CD1c-positive myeloid dendritic cell (primary cell): ENCODE data around the gene TET3.
"Not testable (repeated sequence)": the region's sequence is repeated elsewhere in the genome, so short reads cannot be mapped to it uniquely, and the experiment has no call there.

ENCODE experiments used
- DNase-seq: peaks from one replicate; pipeline ENCODE4 v3.0.0-alpha.2; 2016; ENCODE audit errors: extremely low spot score

TET3 gene

DNA sequence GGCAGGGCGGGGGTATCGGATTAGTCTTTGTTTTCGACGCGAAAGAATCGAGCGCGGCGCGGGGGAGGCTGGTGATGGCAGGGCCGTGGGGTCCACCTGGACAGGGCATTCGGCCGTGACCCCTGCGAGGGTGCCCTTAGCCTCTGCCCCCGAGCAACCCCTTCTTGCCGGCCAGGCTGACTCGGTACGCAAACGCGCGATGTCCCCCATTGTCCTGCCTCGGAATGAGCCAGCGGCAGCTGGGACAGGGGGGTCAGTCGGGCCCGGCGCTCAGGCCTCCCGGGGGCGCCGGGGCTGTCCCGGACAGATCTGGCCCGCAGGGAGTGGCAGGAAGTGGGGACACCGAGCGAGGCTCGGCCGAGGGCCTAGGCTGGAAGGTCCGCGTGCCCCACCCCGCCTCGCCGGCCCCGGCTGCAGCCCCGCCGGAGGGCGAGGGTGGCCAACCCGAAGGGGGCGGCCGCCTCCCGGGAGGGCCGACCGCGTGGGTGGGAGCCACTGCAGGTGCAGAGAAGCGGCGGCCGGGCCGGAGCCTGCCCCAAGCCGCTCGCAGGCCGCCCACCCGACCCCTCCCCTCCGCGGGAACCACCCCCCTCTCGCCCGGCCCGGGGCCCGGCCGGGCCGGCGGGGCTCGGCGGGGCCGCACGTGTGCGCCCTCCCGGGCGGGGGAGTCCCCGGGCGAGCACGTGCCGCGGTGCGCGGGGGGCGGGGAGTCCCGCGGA lies at the start of gene TET3:
TSS of gene TET3 (plus strand) at position 708 of the 719 bp plus-strand sequence. CDS start 1,494 bp downstream, outside the sequence.
- DNase-seq: peak; percentile 69

DNA sequence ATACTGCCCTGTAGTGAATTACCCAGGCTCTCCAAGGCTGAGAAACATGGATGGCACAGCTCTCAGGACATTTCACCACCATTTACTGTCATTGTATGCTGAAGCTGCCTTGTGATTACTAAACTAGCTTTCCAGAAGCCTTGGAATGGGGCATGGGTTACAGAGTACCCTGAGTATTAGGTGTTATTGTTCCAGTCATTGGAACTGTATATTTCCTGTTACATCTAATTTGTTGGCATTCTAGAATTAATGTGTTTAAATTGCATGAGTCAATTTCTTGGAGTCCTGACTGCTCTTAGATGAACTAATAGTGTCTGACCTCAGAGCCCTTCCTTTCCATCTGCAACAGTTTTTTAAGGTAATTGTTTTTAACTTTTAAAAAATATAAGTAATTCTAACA lies 49.1 kb upstream of the TET3 start:
- no peak for DNase-seq

- no peak for DNase-seq
These were observed 47.4 kb upstream of the TET3 start for GRCh38 chr2:73937103-73937885.

DNA sequence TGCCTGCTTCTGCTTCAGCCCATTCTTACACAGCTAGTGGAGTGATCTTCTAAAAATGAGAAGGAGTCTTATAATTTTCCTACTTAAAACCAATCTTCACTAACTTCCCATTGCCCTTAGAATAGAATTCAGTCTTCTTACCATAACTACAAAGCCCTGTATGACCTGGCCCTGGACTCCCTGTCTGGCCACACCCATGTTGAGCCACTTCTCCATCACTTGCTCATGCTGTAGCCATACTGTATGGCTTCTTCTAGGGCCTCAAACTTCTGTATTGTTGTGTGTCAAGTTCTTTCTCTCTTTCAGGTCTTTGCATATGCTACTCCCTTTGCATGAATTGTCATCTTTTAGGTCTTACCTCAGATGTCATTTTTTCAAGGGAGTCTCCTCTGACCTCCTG lies 46.8 kb upstream of the TET3 start:
- DNase-seq: peak; percentile 30

DNA sequence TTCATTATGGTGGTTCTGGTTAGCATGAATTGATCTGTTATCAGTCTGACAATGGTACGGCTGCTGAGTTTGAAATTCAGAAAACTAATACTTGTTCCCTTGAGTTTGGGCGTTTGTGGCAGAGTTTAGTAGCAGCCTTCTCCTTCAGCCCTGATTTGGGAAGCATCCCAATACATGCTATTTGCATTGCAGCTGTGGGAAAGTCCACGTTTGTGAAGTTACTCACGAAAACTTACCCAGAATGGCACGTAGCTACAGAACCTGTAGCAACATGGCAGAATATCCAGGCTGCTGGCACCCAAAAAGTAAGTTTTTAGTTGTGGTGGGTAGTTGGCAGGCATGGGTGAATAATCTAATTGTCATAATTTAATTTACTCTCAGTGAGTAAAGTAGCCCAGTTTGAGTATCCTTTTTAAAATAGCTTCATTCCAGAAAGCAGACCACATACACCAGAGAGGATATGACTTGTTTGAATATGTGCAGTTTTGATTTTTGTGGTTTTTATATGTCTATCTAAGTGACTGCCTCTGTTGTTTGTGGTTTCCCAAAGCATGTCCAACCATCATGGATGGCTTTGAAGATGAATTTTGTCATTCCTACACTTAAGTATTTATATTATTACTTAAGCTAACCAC lies 45.9 kb upstream of the TET3 start:
- no peak for DNase-seq

DNA sequence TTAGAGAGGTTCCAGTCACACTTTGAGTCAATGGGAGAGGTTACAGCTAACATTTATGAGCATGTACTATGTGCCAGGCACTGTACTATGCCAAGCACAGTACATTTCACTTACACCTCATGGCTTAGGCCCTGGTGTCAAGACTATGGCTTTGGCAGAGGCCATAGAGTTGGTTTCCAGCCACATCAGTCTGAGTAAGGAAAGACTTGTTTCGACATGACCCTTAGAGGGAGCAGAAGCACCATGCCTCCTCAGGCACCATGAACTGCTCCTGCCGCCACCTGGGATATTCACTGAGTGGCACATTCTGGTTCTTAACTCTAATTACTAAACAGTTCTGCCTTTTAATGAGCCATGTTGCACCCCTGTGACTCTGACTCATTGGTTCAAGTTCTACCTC lies 45.3 kb upstream of the TET3 start:
- DNase-seq: peak; percentile 31

GRCh38 chr2:73940066-73940465 lies 44.6 kb upstream of the TET3 start:
- DNase-seq: not testable (repeated sequence)

- no peak for DNase-seq
These were observed 42.0 kb upstream of the TET3 start for GRCh38 chr2:73942664-73943063.

DNA sequence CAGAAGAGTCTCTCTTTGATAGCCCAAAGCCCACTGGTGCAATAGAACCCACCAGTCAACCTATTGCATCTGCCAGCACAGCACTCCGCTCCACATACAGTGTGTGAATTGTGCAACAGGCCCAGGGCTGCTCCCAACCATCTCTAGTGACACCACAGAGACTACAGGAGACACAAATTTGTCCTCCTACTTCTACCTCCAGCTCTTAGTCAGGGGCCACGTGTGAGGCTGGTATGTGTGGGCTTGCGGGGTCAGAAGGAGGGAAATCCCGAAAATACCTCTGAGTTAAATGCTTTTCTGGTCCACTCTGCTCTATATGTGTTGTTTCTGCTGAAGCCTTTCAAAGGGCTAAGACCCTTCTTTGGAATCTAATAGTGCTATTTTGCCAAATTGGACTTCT lies 40.0 kb upstream of the TET3 start:
- DNase-seq: no peak

GRCh38 chr2:73946215-73946614 lies 38.5 kb upstream of the TET3 start:
- no peak for DNase-seq

GRCh38 chr2:73946666-73947065 lies 38.0 kb upstream of the TET3 start:
- DNase-seq: no peak

DNA sequence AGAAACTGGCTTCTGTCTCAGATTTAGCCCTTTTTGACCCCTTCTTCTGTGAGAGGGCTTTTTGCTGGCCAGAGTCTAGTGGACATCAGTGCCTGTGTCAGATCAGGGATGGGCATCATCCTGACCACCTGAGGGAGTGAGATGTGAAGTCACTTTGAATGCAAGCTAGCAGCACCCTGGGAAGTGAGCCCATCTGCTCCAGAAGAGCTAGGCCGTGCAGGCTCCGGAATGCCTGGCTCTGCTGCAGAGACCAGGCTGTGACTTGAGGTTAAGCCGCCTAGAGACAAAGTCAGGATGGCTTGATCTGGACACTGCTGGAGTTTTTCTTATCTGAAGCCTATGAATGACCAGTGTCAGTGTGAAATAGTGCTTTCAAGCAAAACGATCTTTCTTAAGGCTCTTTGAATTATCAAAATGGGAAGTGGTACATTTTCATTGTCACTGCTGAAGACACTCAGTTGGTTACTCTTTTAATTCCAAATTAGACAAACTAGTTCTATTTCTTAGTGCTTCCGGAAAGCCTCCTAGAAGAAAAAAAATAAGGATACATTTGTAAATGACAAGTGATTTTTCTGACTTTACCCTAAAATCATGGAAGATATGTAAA lies 37.2 kb upstream of the TET3 start:
- DNase-seq: peak; percentile 38

DNA sequence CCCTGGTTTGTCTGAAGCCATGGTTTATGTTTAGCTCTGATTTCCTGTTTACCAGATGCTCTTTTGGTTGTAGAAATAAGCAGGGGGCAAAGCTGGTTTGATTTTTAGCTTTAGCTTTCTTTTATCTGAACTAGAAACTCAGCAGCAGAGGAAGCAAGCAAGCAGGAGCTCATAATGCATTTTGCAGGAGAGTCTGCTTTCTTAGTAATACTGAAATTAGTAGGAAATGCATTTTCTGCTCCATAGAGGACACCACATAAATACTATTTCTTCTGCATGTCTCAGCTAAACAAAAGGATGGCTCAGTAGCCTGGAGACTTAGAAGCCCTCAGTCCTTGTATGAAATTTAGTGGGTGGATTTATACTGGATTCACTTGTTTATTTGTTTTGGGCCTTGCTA lies 34.9 kb upstream of the TET3 start:
- DNase-seq: no peak

DNA sequence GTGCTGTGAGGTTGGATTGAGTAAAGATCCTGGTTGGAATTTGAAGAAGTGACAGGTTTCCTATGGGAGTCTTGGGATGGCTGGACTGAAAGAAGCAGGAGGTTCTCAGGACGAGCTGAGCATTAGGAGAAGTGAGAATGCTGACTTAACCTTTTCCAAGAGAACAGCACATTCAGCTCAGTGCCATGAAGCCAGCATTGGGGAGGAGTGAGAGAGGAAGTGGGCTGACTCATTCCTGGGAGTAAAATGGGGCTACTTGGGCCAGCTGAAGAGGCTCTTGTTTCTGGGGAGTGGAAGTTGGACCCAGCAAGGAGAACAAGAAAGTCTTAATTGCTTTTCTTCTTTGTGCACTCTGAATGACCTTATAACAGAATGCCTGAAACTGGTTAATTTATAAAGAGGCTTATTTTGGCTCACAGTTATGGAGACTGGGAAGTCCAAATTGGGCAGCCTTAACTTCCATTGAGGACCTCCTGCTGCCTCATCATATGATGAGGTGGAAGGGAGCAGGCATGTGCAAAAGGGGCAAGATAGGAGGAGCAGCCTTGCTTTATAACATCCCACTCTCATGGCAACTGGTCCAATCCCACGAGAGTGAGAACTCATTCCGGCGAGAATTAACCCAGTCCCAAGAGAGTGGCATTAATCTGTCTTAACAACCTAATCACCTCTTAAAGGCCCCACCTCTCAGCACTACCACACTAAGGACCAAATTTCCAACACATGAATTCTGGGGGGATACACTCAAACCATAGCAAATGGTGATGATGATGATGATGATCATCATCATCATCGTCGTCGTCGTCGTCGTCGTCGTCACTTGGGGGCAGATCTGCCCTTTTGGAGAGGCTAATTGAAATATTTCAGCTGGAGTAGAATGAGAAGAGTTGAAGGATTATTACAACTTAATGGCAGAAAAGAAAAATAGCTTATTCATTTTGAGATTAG lies 31.9 kb upstream of the TET3 start:
- DNase-seq: peak; percentile 90

GRCh38 chr2:73956218-73956865 lies 28.4 kb upstream of the TET3 start:
- DNase-seq: no peak

DNA sequence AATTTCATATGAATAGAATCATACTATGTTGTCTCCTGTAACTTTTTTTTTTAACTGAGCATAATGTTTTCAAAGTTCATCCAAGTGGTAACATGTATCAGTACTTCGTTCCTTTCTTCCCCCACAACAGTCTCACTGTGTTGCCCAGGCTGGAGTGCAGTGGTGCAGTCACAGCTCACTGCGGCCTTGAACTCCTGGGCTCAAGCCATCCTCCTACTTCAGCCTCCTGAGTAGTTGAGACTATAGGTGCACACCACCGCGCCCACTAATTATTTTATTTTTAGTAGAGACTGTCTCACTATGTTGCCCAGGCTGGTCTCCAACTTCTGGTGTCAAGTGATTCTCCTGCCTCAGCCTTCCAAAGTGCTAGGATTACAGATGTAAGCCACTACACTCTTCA lies 23.4 kb upstream of the TET3 start:
- no peak for DNase-seq

DNA sequence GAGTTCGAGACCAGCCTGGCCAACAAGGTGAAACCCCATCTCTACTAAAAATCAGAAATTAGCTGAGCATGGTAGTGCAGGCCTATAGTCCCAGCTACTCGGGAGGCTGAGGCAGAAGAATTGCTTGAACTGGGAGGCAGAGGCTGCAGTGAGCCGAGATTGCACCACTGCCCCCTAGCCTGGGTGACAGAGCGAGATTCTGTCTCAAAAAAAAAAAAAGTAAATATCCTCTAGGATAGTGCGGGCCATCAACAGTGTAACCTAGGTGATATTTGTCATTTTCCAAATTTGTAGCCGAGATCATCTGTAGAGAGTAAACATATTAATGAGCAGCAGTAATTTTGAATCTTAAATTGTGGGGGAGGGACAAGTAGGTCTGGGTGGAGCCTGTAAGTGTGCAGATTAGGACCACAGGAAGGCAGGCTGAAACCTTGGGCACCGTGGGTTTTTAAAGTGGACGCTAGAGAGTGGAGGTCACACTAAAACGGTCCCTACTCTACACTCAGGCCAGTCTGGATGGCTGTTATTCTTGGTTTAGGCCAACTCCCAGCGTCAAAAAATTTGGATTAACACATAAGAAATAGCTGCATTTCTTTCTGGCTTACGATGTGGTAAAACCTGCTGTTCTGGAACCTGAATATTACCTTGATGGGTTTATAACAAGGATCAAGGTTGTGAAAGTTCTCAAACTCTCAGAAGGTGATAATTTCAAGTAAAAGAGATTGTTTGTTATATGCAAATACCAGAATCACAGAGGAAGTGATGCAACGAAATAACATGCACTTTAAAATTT lies 22.7 kb upstream of the TET3 start:
- no peak for DNase-seq

- no peak for DNase-seq
These were observed 21.9 kb upstream of the TET3 start for GRCh38 chr2:73962798-73963197.

DNA sequence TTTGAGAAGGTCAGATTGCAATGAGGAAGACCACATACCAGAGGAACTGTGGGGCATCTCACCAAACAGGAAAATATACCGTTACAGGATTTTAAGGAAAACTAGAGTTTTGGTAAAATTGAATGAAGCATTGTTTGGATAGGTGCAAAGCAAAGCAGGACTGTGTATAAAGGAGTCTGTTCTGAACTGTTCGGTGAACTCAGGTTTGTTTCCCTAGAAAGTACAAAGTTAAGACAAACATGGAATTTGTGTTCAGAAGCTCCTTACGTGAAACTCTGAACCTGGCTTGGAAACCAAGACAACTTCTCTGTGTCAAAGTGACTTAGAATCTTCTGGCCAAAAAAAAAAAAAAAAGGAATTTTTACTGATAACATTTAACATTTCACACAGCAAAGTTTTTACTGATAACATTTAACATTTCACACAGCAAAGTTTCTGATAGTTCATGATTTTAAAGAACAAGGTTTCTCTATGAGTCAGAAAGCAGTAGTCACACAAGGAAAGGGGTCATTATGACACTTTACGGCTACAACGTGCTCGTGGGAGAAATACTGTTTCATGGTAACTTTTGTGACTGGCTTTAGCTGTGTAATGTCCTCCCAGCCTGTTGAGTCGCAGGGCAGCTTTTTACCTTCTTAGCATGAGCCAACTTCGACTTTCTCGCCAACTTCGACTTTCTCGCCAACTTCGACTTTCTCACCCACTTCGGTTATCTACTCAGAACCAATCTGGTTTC lies 21.2 kb upstream of the TET3 start:
- peak; percentile 69 for DNase-seq
